HG02973 (cell line): ENCODE data around the gene BSG.
"Not testable (repeated sequence)": the region's sequence is repeated elsewhere in the genome, so short reads cannot be mapped to it uniquely, and the experiment has no call there.

ENCODE experiments used
- ATAC-seq: cut with Tn5 transposase; IDR thresholded peaks from one replicate; pipeline ENCODE4 v1.9.1; 2021; ENCODE audit warnings: moderate library complexity; ENCODE audit not compliant: unreplicated experiment

Gene BSG

GRCh38 chr19:617551-618246 lies 45.3 kb downstream of the BSG start:
- no peak for ATAC-seq

DNA sequence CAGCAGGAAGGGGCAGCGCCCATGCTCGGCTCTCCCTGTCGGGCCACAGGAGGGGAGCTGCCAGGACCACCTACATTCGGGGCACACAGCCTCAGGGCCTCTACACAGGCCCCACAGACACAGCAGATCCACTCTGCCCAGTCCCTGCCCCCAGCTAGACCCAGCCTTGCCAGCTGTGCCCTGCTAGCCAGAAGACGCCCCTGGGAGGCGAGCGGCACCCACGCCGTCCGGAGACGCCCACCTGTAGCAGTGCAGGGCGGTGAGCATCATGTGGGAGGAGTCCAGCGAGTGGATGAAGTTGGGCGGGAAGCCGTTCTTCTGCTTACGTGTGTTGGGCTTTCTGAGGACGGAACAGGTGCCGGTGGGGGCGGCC lies 45.8 kb downstream of the BSG start:
- no peak for ATAC-seq

DNA sequence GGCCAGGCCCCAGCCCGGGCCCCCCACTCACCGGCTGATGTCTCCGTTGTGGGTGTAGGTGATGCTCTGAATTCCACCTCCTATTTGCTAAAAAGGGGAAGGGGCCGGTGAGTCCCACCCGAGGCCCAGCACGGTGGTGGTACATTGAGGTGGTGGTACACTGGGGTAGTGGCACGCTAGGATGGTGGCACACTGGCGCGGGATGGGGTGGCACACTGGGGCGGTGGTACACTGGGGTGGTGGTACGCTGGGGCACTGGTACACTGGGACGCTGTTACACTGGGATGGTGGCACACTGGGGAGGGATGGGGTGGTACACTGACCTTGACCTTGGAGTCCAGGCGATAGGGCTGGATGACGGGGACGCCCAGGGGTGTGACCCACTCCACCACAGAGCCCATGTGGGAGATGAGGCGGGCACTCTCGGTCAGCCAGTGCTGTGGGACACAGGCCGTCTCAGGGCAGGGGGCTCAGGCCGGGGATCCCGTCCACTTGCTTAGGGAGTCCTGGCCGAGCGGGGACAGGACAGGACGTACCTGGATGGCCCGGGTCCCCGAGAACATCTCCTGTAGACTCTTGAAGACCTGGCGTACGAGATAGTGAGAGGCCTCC lies 46.4 kb downstream of the BSG start:
- ATAC-seq = no peak

DNA sequence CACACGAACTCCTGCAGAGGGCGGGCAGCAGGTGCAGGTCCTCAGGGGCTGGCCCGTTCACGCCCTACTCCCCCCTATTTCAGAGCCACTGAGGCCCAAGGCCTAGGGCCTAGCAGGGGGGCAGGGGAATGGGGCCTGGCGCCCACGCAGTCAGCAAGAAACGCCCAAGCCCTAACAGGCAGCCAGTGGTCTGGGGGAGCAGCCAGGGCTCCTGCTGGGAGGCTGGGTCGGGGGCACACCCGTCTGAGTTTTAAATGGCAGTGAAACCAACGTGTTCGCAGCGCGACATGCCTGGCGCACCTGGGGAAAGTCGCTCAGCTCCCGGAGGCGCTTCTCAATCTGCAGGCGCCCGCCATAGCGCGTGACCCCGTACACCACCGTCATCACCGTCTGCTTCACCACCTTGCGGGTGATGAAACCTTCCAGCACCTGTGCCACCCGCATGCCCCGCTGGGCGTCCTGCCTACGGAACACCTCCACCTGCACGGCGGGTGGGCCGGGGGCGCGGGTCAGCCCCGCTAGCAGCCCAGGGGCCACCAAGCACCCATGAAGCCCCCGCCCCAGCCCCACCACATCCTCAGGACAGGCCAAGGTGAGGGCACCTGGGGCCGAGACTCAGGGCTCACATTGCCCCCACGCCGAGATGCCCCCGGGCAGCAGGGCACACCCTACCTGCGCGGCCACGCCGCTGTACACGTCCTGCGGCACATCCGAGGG lies 47.0 kb downstream of the BSG start:
- no peak for ATAC-seq

DNA sequence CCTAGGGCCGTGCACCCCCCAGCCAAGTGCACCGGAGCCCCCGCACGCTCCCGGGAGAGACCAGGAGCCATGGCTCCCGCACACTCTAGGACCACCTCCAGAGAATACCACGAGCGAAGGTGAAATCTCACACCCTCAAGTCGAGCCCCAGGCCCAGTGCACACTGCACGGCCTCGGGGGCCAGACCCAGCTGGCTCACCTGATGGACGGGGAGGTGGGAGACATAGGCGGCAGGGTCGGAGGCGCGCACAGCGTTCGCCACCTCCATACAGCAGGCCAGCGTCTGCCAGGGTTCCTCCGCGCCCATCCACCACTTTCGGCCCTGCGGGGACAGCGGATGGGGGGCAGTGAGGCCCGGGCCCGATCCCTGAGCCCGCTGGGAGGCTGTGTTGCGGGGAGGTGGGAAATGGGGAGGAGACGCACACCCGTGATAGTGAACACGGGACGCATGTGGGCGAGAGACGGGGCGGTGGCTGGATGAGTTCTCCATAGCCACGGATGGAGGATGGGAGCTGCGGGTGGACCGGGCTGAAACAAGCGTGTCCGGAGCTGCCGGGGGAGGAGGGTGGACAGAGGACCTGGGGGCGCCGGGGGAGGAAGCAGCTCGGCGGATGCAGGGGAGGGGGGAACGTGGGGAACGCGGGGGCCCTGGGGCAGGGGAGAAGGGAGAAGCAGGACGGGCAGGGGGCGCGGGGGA lies 47.9 kb downstream of the BSG start:
- ATAC-seq = no peak

DNA sequence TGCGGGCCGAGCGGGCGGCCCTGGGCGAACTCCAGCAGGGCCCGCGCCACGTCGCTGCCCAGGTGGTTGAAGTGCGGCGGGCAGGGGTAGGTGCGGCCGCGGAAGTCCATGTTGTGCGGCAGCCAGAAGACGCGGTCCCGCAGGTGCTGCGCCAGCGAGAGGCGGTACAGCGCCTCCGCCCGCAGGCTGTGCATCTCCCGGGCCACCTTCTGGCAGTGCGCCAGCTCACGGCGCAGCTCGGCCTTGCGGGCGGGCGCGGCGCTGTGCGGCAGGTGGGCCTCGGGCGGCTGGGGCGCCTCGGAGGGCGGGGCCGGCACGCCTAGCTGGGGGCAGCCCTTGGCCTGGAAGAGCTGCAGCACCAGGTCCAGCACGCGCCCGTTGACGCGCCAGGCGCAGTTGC lies 48.8 kb downstream of the BSG start:
- not testable (repeated sequence) for ATAC-seq

DNA sequence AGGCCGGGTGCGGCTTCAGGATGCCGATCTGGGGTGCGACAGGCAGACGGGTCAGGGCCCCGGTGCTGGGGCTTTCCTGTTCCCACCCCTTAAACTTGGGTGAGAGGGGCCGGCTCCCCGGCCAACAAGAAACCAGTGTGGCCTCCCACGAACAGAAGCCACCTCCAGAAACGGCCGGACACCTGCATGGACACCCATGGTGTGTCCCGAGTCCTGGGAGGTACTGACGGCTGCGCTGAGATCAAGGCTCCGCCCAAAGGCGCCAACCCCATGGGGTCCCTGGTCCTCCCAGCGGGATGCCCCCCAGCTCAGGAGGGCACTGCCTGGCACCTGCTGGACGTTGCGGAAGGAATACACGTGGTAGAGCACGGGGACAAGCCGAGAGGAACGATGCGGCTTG lies 49.4 kb downstream of the BSG start:
- ATAC-seq = no peak

- ATAC-seq = no peak
Observed at GRCh38 chr19:622666-623065, 50.3 kb downstream of the BSG start.

GRCh38 chr19:623175-623916 lies 51.0 kb downstream of the BSG start:
- no peak for ATAC-seq

DNA sequence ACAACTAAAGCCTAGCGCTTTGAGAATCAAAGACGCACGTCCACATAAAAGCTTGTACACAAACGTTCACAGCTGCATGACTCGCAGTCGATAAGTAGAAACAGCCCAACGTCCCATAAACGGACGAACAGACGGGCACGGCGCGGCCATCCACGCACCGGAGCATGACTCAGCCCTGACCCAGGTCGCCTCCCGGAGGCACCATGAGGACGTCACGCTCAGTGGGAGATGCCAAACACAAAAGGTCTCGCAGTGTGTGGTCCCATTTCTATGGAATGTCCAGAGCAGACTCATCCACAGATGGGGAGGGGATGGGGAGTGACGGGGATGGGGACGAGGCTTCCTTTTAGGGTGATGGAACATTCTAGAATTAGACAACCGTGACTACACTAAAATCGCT lies 51.6 kb downstream of the BSG start:
- ATAC-seq = no peak

DNA sequence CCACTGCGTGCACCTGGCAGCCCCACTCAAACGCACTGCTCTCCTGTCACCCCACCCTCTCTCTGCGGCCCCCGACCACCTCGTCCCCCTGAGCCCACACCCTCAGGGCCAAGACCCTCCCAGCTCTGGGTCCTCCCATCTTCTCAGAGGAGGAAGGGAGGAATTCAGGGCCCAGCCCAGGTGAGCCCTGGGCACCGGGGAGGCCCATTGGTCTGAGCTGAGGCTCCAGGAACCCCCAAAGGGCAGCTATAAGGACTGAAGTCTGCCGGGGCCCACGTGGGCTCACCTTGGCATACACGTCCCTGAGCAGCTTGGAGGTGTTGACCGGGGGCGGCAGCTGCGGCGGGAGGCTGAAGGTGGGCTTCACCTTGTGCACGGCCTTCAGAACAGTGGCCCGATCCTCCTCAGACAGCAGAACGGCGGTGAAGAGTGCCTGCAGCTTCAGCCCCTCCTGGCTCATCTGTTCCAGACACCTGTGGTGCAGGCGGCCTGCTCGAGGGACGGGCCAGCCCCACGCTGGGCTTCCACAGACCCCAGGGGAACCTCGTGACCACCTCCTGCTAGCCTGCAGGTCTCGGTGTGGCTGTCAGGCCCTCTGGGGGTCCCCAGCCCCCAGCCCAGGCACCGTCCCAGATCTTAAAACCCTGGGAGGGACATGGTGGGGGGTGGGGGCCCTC lies 52.2 kb downstream of the BSG start:
- ATAC-seq = no peak

GRCh38 chr19:625257-625656 lies 52.9 kb downstream of the BSG start:
- ATAC-seq = no peak

GRCh38 chr19:626566-626965 lies 54.2 kb downstream of the BSG start:
- not testable (repeated sequence) for ATAC-seq

DNA sequence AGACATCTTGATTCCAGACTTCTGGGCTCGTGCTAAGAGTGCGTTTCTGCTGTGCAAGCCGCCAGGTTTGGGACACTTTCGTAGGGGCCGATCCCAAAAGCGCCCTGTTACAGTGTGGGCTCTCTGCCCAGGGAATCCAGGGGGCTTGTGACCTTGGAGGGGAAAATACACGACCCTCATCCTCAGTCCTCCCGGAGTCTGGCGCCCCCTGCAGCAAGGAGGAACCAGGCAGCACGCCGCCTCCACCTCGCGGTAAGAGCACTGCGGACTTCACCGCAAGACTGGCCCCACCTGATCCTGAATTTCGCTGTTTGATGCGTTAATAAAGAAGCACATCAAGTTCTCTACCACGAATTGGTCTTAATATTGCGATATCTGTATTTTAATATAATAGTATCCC lies 55.8 kb downstream of the BSG start:
- ATAC-seq = no peak

GRCh38 chr19:629515-629914 lies 57.1 kb downstream of the BSG start:
- ATAC-seq = not testable (repeated sequence)

- ATAC-seq = no peak
Observed at GRCh38 chr19:629961-630714, 57.7 kb downstream of the BSG start.

GRCh38 chr19:632579-633067 lies 60.2 kb downstream of the BSG start:
- ATAC-seq = peak; percentile 18
